Panc1 (cell line): ENCODE measurements around the gene CHL1. TPM values are rescaled to one million over a fixed set of nuclear protein-coding genes. Genes with fewer than 3 reads are reported as not detected.

Source experiments
- ATAC-seq: fragments of 200-7000 bp; cut with Tn5 transposase; 2 replicates; pipeline ENCODE4 v1.9.1; 2020; ENCODE audit warnings: mild to moderate bottlenecking, moderate library complexity
- BruUV-seq: library from RNA; stranded (reverse); fragments of 400-500 nt; replicated peaks from 2 replicates; lab custom pipeline; 2021; lab: Mats Ljungman, UMichigan
- CTCF ChIA-PET: fragments of 300-600 bp; sonication (Branson Sonifier 250); formaldehyde crosslinking; loops from one replicate; lab custom pipeline; 2022; ENCODE audit warnings: antibody characterized with exemption; lab: Charles Lee
- POLR2A ChIA-PET: fragments of 300-600 bp; sonication (Branson Sonifier 250); formaldehyde crosslinking; loops from one replicate; lab custom pipeline; 2022; ENCODE audit warnings: antibody characterized with exemption; lab: Charles Lee
- DNase-seq: peaks from one replicate; pipeline ENCODE4 v3.0.0-alpha.2; 2010; ENCODE audit warnings: low read depth, low spot score
- H3K27ac ChIP-seq: 2 replicates; pipeline ENCODE4 v1.5.1; 2011; ENCODE audit warnings: mild to moderate bottlenecking, low read length, inconsistent platforms
- H3K27me3 ChIP-seq: fragments of 200-500 bp; sonication (Bioruptor generic); 2 replicates; pipeline ENCODE4 v1.6.0; 2014; ENCODE audit warnings: low read length, inconsistent platforms; ENCODE audit not compliant: control insufficient read depth, insufficient read depth
- H3K36me3 ChIP-seq: fragments of 200-500 bp; sonication (Bioruptor generic); 2 replicates; pipeline ENCODE4 v1.5.1; 2014; ENCODE audit warnings: inconsistent platforms, mild to moderate bottlenecking, low read length, moderate library complexity; ENCODE audit not compliant: control insufficient read depth, insufficient read depth
- H3K4me1 ChIP-seq: 2 replicates; pipeline ENCODE4 v1.5.1; 2011; ENCODE audit warnings: inconsistent platforms, mild to moderate bottlenecking, low read length, moderate library complexity; ENCODE audit not compliant: control insufficient read depth, insufficient read depth
- H3K4me3 ChIP-seq, 2 experiments: 2 replicates each; pipeline ENCODE4 v1.5.1; 2011 to 2012; ENCODE audit warnings: low read depth in 2 of 2, low read length in 2 of 2, mild to moderate bottlenecking in 2 of 2, inconsistent platforms in 1 of 2, moderate library complexity in 1 of 2
- H3K9me3 ChIP-seq: fragments of 200-500 bp; sonication (Bioruptor generic); 2 replicates; pipeline ENCODE4 v1.5.1; 2014; ENCODE audit warnings: low read depth, mild to moderate bottlenecking, inconsistent platforms, low read length, moderate library complexity; ENCODE audit not compliant: control insufficient read depth, insufficient read depth
- CTCF ChIP-seq: fragments of 450-650 bp; IDR thresholded peaks from 2 replicates; pipeline ENCODE4 v1.5.1; 2017; ENCODE audit warnings: mild to moderate bottlenecking
- POLR2AphosphoS5 ChIP-seq: IDR thresholded peaks from 2 replicates; pipeline ENCODE4 v1.6.1; 2012; ENCODE audit warnings: mild to moderate bottlenecking, low read depth, low read length, moderate library complexity
- SIN3A ChIP-seq: IDR thresholded peaks from 2 replicates; pipeline ENCODE4 v1.6.1; 2012; ENCODE audit warnings: low read depth, mild to moderate bottlenecking, low read length, moderate library complexity, borderline replicate concordance; ENCODE audit not compliant: insufficient read depth
- TCF7L2 ChIP-seq: IDR thresholded peaks from 2 replicates; pipeline ENCODE4 v1.6.1; 2011; ENCODE audit warnings: mild to moderate bottlenecking, low read depth, low read length, inconsistent platforms
- in situ Hi-C: cut with HindIII; loops from 2 replicates; pipeline ENCODE4 v1.10.0; 2016; ENCODE audit warnings: low sequenced_read_pairs, low pct_unique_long_range_greater_than_20kb
- intact Hi-C: fragments of 100-400 bp; cut with micrococcal nuclease; formaldehyde crosslinking; loops from one replicate; pipeline ENCODE4 v1.10.0; 2022; ENCODE audit not compliant: unreplicated experiment
- total RNA-seq: library from RNA; stranded (reverse); gene quantifications from one replicate; pipeline ENCODE4 v1.2.1, GENCODE V29; 2021; ENCODE audit not compliant: unreplicated experiment
- TF ChIP-seq, protein P1 (sequence below), 2 experiments: IDR thresholded peaks; 2 replicates each; pipeline ENCODE4 v1.6.1; 2011 to 2012; ENCODE audit warnings: low read depth in 2 of 2, control low read depth in 1 of 2, low read length in 1 of 2, mild to moderate bottlenecking in 1 of 2, moderate library complexity in 1 of 2; ENCODE audit not compliant: insufficient read depth in 1 of 2

Gene CHL1
- total RNA-seq, 1 experiment from 2014 or later: not detected

DNA sequence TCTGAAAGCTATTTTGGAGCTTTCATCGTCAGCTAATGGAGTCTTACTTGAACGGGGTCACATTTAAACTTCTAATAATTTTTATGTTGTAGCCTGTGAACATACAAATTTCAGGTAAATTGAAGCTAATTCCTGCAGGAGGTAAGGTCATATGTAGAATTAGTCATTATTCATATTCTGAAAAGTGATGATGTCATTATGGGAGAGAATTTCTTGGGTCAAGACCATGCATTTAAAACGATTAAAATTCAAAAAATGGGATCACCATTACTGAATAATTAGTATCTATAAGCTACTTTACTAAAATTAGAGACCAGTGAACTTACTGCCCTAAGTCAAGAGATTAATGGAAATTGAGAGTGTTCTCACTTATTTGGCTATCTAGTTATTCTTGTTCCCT lies 120.4 kb downstream of the CHL1 start:
- intact Hi-C loops: no loop called here
- Histone ChIP-seq H3K27ac (no peak overlapping the region), H3K9me3 (no peaks in the 10 kb centered on the region), H3K4me3 (no peak overlapping the region), H3K36me3 (no peaks in the 10 kb centered on the region), H3K27me3 (no peaks in the 10 kb centered on the region), H3K4me1 (no peaks in the 10 kb centered on the region)
- in situ Hi-C loops: no loop called here
- no TSS peak for BruUV-seq
- TF ChIP-seq CTCF: no peak
- TF ChIP-seq, protein P1, sequence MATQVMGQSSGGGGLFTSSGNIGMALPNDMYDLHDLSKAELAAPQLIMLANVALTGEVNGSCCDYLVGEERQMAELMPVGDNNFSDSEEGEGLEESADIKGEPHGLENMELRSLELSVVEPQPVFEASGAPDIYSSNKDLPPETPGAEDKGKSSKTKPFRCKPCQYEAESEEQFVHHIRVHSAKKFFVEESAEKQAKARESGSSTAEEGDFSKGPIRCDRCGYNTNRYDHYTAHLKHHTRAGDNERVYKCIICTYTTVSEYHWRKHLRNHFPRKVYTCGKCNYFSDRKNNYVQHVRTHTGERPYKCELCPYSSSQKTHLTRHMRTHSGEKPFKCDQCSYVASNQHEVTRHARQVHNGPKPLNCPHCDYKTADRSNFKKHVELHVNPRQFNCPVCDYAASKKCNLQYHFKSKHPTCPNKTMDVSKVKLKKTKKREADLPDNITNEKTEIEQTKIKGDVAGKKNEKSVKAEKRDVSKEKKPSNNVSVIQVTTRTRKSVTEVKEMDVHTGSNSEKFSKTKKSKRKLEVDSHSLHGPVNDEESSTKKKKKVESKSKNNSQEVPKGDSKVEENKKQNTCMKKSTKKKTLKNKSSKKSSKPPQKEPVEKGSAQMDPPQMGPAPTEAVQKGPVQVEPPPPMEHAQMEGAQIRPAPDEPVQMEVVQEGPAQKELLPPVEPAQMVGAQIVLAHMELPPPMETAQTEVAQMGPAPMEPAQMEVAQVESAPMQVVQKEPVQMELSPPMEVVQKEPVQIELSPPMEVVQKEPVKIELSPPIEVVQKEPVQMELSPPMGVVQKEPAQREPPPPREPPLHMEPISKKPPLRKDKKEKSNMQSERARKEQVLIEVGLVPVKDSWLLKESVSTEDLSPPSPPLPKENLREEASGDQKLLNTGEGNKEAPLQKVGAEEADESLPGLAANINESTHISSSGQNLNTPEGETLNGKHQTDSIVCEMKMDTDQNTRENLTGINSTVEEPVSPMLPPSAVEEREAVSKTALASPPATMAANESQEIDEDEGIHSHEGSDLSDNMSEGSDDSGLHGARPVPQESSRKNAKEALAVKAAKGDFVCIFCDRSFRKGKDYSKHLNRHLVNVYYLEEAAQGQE (IDR thresholded peaks at IDR 0.05; ENCODE audit: insufficient read depth in 1 of 2, low read depth in 2 of 2, low read length in 1 of 2): no peak
- no peak for TF ChIP-seq TCF7L2
- TF ChIP-seq SIN3A: no peak
- no peak for TF ChIP-seq POLR2AphosphoS5
- ATAC-seq (no peak), DNase-seq (no peak)
- ChIA-PET POLR2A (no interaction called here), CTCF (no interaction called here)

DNA sequence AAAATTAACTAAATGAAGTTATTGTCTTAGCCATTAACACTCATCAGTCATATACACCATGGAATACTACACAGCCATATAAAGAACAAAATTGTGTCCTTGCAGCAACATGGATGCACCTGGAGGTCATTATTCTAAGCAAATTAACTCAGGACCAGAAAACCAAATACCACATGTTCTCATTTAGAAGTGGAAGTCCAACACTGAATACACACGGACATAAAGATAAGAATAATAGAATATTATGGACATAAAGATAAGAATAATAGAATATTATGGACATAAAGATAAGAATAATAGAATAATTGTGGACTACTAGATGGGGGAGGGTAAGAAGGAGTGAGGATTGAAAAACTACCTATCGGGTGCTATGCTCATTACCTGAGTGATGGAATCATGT lies 122.3 kb downstream of the CHL1 start:
- DNase-seq (no peak), ATAC-seq (no peak)
- in situ Hi-C loops: no loop called here
- Histone ChIP-seq H3K36me3 (no peaks in the 10 kb centered on the region), H3K27ac (no peak overlapping the region), H3K27me3 (no peaks in the 10 kb centered on the region), H3K4me3 (no peak overlapping the region), H3K9me3 (no peaks in the 10 kb centered on the region), H3K4me1 (no peaks in the 10 kb centered on the region)
- CTCF ChIA-PET: no interaction called here
- POLR2A ChIA-PET: no interaction called here
- intact Hi-C loops: no loop called here
- TF ChIP-seq SIN3A (no peak), TCF7L2 (no peak), CTCF (no peak), POLR2AphosphoS5 (no peak)
- TF ChIP-seq, protein P1 (IDR thresholded peaks at IDR 0.05; ENCODE audit: insufficient read depth in 1 of 2, low read depth in 2 of 2, low read length in 1 of 2): no peak
- no TSS peak for BruUV-seq
